Uterus (tissue), 4 donors: ENCODE data around the gene PLA2G15. TPM values are rescaled to one million over a fixed set of nuclear protein-coding genes. Genes with fewer than 3 reads are reported as not detected.

Experiments
- DNase-seq, 2 donors: peaks; one replicate each; pipeline ENCODE4 v3.0.0-alpha.2; 2019 to 2020
- H3K27ac ChIP-seq, 2 donors: fragments of 200-600 bp; sonication (generic); 1 replicate in 1 of 2; 2 replicates in 1 of 2; pipeline ENCODE4 v1.5.1; 2016 to 2018
- H3K27me3 ChIP-seq, 2 donors: fragments of 200-600 bp; sonication (generic); one replicate each; pipeline ENCODE4 v1.5.1; 2018 to 2019; ENCODE audit warnings: control low read depth in 1 of 2
- H3K36me3 ChIP-seq, 2 donors: fragments of 200-600 bp; sonication (generic); one replicate each; pipeline ENCODE4 v1.5.1; 2019; ENCODE audit warnings: control low read depth in 1 of 2
- H3K4me1 ChIP-seq, 2 donors: fragments of 200-600 bp; sonication (generic); one replicate each; pipeline ENCODE4 v1.5.1; 2018 to 2019; ENCODE audit warnings: control low read depth in 1 of 2
- H3K4me3 ChIP-seq, 2 donors: fragments of 200-600 bp; sonication (generic); 1 replicate in 1 of 2; 2 replicates in 1 of 2; pipeline ENCODE4 v1.5.1; 2018 to 2019; ENCODE audit warnings: mild to moderate bottlenecking in 1 of 2
- H3K9me3 ChIP-seq, 2 donors: fragments of 200-600 bp; sonication (generic); one replicate each; pipeline ENCODE4 v1.5.1; 2019; ENCODE audit warnings: control low read depth in 1 of 2
- CTCF ChIP-seq, 4 experiments: fragments of 200-600 bp in 2 of 4; fragments of 450-650 bp in 2 of 4; sonication (generic) in 2 of 4; IDR thresholded peaks; one replicate each; pipeline ENCODE4 v1.5.1; 2016 to 2019; ENCODE audit warnings: antibody characterized with exemption in 4 of 4, mild to moderate bottlenecking in 2 of 4, moderate library complexity in 1 of 4
- POLR2A ChIP-seq, 2 donors: fragments of 450-650 bp; IDR thresholded peaks; one replicate each; pipeline ENCODE4 v1.6.1; 2016; ENCODE audit warnings: antibody characterized with exemption in 2 of 2, mild to moderate bottlenecking in 1 of 2, moderate library complexity in 1 of 2
- intact Hi-C: fragments of 100-400 bp; cut with DNase I; formaldehyde crosslinking; loops from one replicate; pipeline ENCODE4 v1.15.1; 2023; ENCODE audit warnings: low total_unique reads
- total RNA-seq, 4 donors: library from RNA; depleted of rRNA in 3 of 4; stranded (reverse); fragments of >200 nt in 3 of 4; gene quantifications; one replicate each; pipeline versions ENCODE4 v1.1.0 to v1.2.4, GENCODE V29; 2014 to 2023
- donor health status: DM: yes; HTN: yes; CAD: no.

The PLA2G15 gene
- total RNA-seq, 4 donors from 2014 or later = 0.51 to 22.3 (median 7.9) TPM

- Histone ChIP-seq H3K9me3 (no peaks in the 10 kb centered on the region), H3K36me3 (no peaks in the 10 kb centered on the region), H3K27me3 (no peaks in the 10 kb centered on the region), H3K27ac (no peak overlapping the region), H3K4me3 (no peak overlapping the region), H3K4me1 (no peaks in the 10 kb centered on the region)
- intact Hi-C loops = no loop called here
- TF ChIP-seq POLR2A (IDR thresholded peaks at IDR 0.05) = no peak
- DNase-seq = no peak
Measured at GRCh38 chr16:68252383-68252782, 7.2 kb downstream of the PLA2G15 start.

- no peak for DNase-seq
- H3K36me3 ChIP-seq = no peaks in the 10 kb centered on the region
- no peaks in the 10 kb centered on the region for H3K27me3 ChIP-seq
- TF ChIP-seq CTCF (IDR thresholded peaks at IDR 0.05) (no peak), POLR2A (IDR thresholded peaks at IDR 0.05) (no peak)
- H3K9me3 ChIP-seq = no peaks in the 10 kb centered on the region
- no peak overlapping the region for H3K27ac ChIP-seq
- intact Hi-C loops = no loop called here
- H3K4me1 ChIP-seq = no peaks in the 10 kb centered on the region
- no peak overlapping the region for H3K4me3 ChIP-seq
Measured at GRCh38 chr16:68253721-68254120, 8.5 kb downstream of the PLA2G15 start.

DNA sequence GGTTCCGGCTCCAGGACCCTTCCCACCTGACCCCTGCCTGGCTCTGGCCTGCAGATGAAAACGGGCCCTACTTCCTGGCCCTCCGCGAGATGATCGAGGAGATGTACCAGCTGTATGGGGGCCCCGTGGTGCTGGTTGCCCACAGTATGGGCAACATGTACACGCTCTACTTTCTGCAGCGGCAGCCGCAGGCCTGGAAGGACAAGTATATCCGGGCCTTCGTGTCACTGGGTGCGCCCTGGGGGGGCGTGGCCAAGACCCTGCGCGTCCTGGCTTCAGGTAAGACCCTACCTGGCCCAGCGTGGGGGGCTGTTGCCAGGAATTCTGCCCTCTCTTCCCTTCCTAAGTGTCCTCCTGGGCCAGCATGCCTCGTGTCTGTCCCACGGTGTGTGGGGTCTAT, 10.5 kb downstream of the PLA2G15 start:
- H3K27ac ChIP-seq = no peak overlapping the region
- H3K4me1 ChIP-seq = no peaks in the 10 kb centered on the region
- intact Hi-C loops = no loop called here
- no peaks in the 10 kb centered on the region for H3K27me3 ChIP-seq
- H3K9me3 ChIP-seq = no peaks in the 10 kb centered on the region
- TF ChIP-seq POLR2A (IDR thresholded peaks at IDR 0.05) = no peak
- no peak for TF ChIP-seq CTCF (IDR thresholded peaks at IDR 0.05)
- no peak overlapping the region for H3K4me3 ChIP-seq
- no peaks in the 10 kb centered on the region for H3K36me3 ChIP-seq
- DNase-seq = no peak

- no peak for DNase-seq
- no peak for TF ChIP-seq CTCF (IDR thresholded peaks at IDR 0.05)
- no peak for TF ChIP-seq POLR2A (IDR thresholded peaks at IDR 0.05)
- H3K36me3 ChIP-seq = no peaks in the 10 kb centered on the region
- H3K9me3 ChIP-seq = no peaks in the 10 kb centered on the region
- no peak overlapping the region for H3K4me3 ChIP-seq
- H3K27me3 ChIP-seq = no peaks in the 10 kb centered on the region
- intact Hi-C loops = no loop called here
- no peaks in the 10 kb centered on the region for H3K4me1 ChIP-seq
- H3K27ac ChIP-seq = peak overlapping the region in 1 of 2 donors; percentile 31
Measured at GRCh38 chr16:68257251-68257905, 12.2 kb downstream of the PLA2G15 start.

DNA sequence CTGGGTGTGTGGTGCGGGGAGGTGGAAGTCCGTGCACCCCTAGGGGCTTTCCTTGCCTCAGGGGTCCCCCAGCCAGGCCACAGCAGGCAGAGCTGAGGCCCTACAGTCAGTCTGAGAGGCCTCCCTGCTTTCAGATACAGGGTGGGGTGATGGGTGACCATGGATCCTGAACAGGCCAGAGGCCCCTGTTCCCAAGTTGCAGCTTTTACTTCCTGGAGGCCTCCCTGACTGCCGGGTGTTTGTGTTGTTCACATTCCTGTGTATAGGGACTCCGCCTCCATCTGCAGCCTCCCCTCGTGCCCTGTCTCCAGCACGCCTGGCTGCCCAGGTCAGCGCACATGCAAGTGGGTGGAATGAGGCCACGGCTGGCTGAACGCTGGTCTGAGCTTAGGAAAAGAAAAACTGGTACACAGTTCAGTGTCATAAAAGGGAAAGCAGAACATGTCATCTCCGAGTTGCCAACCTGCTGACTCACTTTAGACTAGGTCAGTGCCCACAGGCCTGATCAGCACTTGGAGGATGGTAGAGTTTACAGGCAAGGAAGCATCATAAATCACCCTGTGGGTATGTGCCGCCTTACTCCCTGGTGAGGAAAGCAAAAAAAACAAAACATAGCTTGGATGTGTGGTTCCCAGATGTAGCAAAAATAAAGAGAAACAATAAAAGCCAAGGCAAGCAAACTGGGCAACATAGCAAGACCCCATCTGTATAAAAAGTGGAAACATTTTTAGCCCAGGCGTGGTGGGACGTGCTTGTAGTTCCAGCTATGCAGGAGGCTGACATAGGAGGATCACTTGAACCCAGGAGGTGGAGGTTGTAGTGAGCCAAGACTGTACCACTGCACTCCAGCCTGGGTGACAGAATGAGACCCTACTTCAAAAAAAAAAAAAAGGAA, 13.0 kb downstream of the PLA2G15 start:
- Histone ChIP-seq H3K4me1 (no peaks in the 10 kb centered on the region), H3K4me3 (no peak overlapping the region), H3K9me3 (no peaks in the 10 kb centered on the region), H3K36me3 (no peaks in the 10 kb centered on the region), H3K27me3 (no peaks in the 10 kb centered on the region), H3K27ac (peak overlapping the region in 1 of 2 donors; percentile 31)
- DNase-seq = no peak
- intact Hi-C loops = no loop called here
- TF ChIP-seq CTCF (IDR thresholded peaks at IDR 0.05) (no peak), POLR2A (IDR thresholded peaks at IDR 0.05) (no peak)
